Ammon's horn (tissue), 1 donor: ENCODE measurements around the gene ZNF283.
"Not testable (repeated sequence)": the region's sequence is repeated elsewhere in the genome, so short reads cannot be mapped to it uniquely, and the experiment has no call there.

ENCODE experiments used
- DNase-seq: peaks from one replicate; pipeline ENCODE4 v3.0.0-alpha.2; 2016; ENCODE audit warnings: low spot score

ZNF283 gene

DNA sequence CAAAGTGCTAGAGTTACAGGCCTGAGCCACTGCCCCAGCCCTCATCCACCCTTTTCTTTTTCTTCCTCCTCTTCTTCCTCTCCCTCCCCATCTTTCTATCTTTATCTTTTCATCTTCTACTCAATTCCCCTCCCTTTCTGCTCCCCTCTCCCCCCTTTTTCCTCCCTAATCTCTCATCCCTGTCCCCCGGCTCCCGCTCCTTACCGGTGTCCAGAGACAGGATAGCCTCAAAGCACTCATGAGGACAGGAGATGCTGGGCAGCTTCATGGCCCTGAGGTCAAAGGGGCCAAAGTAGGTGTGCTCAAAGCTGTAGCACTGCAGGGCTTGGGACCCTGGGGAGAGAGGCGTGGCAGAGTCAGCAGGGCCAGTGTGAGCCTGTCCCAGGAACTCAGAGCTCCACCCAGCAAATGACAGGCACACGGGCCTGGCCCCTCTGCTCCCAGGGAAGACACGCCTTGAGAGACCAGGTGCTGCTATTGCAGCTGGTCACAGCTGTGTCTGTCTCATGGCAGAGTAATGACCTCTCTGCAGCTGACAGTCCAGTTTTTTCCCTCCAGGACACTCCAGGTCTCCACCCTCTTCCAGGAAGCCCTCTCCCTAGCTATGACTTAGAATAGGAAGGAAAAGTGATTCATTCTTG lies 27.5 kb upstream of the ZNF283 start:
- no peak for DNase-seq

GRCh38 chr19:43802216-43802951 lies 24.7 kb upstream of the ZNF283 start, which contains the start of gene LYPD5:
TSS of gene LYPD5 (minus strand) at chr19:43802447. CDS start at chr19:43802380, 67 bp downstream.
- DNase-seq, result no peak

DNA sequence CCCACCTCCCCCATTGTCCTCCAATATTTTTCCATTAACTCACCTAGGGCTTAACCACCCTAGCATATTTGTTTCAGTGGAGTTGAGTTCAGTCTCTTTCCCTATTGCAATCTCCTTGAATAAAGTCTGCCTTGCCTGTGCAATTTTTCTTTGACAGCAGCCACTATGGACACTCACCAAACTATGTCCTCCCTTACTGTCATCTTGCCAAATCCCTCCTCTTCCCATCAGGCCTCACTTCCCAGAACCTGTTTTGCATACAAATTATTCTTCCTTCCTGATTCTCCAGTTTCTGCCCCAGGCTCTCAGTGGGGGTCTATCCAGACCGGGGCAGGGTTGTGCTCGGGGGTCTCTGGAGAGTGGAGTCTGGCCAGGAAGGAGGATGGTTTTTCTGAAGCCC lies 22.7 kb upstream of the ZNF283 start:
- DNase-seq, result no peak

- DNase-seq, result not testable (repeated sequence)
Measured at GRCh38 chr19:43806401-43806800, 20.7 kb upstream of the ZNF283 start.

- DNase-seq, result no peak
Measured at GRCh38 chr19:43806848-43807247, 20.3 kb upstream of the ZNF283 start.

DNA sequence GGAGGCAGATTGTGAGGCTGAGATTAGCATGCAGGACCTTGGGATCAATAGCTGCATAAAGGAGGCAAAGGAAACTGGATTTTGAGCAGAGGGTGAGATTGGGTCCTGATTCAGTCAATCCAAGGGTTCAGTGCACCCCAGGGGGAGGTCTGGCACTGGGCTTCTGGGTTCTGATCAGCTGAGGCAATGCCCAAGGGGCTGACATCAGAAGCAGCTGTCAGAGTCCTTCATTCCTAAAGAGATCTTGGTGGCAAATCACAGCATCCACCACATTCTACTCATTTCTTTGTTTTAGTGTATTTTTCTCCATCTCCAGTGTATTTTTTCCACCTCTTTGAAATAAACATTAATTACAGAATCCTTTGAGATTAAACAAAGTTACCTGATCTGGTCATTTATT lies 19.5 kb upstream of the ZNF283 start:
- DNase-seq, result no peak

- DNase-seq, result peak; percentile 54
Measured at GRCh38 chr19:43809762-43810696, 17.1 kb upstream of the ZNF283 start.

DNA sequence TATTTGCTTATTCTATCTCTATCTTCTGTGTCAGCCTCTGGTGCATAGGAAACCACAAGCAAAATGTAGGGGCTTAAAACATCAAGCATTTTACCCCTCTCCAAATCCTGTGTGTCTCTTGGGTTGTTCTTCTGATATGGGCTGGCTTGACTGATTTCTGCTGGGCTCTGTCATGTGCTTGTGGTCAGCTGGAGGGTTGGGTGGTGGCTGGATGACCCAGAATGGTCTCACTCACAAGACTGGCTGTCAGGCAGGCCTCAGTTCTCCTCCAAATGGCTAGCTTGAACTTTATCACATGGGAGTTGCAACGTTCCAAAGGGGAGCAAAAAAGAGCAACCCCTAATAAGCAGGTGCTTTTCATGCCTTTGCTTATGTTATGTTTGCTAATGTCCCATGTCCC lies 15.3 kb upstream of the ZNF283 start:
- no peak for DNase-seq

GRCh38 chr19:43812259-43812658 lies 14.9 kb upstream of the ZNF283 start:
- no peak for DNase-seq

GRCh38 chr19:43812688-43813087 lies 14.4 kb upstream of the ZNF283 start:
- DNase-seq, result no peak

- no peak for DNase-seq
Measured at GRCh38 chr19:43814663-43815352, 12.3 kb upstream of the ZNF283 start.

GRCh38 chr19:43817454-43817853 lies 9.7 kb upstream of the ZNF283 start:
- DNase-seq, result not testable (repeated sequence)

DNA sequence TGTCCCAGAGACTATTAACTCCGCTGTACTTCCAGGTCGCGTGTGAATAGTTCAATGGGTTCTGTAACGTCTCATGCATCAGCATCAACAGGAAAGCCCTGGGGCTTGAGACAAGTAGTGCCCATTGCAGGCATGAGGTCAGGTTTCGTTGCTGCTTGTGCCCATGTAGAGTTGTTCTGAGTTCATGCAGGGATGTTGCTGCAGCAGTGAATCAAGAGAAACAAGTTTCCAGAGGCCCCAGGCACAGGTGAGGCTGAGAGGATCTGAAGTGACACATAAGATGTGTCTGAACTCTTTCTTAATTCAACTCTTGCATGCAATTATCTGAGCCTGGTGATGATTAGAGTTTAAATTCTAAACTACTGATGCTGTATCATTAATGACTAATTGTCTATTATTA lies 8.6 kb upstream of the ZNF283 start:
- DNase-seq, result no peak

- peak; percentile 72 for DNase-seq
Measured at GRCh38 chr19:43820098-43820883, 6.8 kb upstream of the ZNF283 start.

DNA sequence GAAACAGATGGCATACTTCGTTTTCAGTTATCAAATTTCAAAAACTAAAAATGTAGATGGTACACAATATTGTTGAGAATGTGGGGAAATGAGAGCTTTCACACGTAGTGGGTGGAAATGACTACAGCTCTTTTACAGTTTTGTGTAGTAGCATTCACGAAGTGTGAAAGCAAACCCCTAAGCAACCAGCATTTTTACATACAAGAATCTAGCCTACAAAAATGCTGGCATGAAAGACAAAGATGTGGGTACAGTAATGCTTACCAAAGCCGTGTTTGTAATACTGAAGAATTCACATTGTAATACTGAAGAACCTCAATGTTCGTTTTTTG lies 6.3 kb upstream of the ZNF283 start:
- peak; percentile 24 for DNase-seq

DNA sequence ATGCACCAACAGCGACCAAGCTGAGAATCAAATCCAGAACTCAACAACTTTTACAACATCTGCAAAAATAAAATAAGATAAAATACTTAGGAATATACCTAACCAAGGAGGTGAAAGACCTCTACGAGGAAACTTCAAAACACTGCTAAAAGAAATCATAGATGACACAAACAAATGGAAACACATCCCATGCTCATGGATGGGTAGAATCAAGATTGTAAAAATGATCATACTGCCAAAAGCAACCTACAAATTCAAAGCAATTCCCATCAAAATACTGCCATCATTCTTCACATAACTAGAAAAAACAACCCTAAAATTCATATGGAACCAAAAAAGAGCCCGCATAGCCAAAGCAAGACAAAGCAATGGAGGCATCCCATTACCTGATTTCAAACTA lies 3.3 kb upstream of the ZNF283 start:
- DNase-seq, result not testable (repeated sequence)

GRCh38 chr19:43824572-43824971 lies 2.5 kb upstream of the ZNF283 start:
- not testable (repeated sequence) for DNase-seq

DNA sequence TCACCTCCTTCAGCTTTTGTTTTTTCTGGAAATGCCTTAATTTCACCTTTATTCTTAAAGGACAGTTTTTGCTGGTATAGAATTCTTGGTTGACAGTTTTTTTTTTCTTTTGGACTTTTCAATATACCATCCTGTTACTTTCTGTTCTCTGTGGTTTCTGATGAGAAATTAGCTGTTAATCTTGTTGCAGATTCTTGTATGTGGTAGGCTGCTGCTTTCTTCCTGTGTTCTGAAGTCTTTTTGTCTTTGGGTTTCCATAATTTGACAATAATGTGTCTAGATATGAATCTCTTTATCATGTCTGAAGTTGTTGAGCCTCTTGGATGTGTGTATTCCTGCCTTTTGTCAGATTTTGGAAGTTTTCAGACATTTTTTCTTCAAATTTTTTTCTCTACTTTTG lies 12.0 kb downstream of the ZNF283 start:
- DNase-seq, result no peak

DNA sequence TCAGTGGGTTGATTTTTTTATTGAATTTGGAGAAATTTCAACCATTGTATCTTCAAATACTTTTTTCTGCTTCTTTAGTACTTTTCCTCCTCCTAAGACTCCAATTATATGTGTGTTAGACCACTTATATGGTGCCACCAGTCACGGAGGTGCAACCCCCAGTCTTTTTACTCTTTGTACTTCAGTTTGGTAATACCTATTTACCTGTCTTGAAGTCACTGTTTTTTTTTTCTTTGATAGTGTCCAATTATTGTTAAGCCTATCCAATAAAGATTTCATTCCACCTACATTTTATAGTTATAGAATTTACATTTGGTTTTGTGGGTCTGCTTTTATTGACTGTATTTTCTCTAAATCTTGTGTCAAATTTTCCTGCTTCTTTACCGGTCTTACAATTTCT lies 14.9 kb downstream of the ZNF283 start:
- no peak for DNase-seq

GRCh38 chr19:43847246-43847645 lies 20.1 kb downstream of the ZNF283 start:
- DNase-seq, result no peak

DNA sequence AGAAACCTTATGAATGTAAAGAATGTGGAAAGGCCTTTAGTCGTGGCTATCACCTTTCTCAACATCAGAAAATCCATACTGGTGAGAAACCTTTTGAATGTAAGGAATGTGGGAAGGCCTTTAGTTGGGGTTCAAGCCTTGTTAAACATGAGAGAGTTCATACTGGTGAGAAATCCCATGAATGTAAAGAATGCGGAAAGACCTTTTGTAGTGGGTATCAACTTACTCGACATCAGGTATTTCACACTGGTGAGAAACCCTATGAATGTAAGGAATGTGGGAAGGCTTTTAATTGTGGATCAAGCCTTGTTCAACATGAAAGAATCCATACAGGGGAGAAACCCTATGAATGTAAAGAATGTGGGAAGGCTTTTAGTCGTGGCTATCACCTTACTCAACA lies 20.8 kb downstream of the ZNF283 start:
- DNase-seq, result no peak
